Measurements from ENCODE around the gene PRTG. TPM values are rescaled to one million over a fixed set of nuclear protein-coding genes. Genes with fewer than 3 reads are reported as not detected.
A peak's percentile ranks its signal among the peaks of the same experiment; 100 is the strongest.

PRTG gene
- total RNA-seq, 1 donor from 2014 or later, result 334 TPM

- Mint-ChIP-seq H3K4me3 (no peak overlapping the region), H3K4me1 (peaks cover 17% of the 10 kb centered on the region), H3K27me3 (ENCODE audit: low read depth) (no peaks in the 10 kb centered on the region), H3K27ac (ENCODE audit: unreplicated experiment) (no peak overlapping the region), H3K36me3 (ENCODE audit: low read depth) (peaks cover 2% of the 10 kb centered on the region), H3K9me3 (no peaks in the 10 kb centered on the region)
- no peak for DNase-seq (ENCODE audit: low read depth, low spot score)
- no peak for TF ChIP-seq CTCF (conservative IDR thresholded peaks at IDR 0.05)
Observed at GRCh38 chr15:55586808-55587207, 156.1 kb downstream of the PRTG start.

- H3K9me3 Mint-ChIP-seq, result peaks cover 7% of the 10 kb centered on the region
- H3K4me1 Mint-ChIP-seq, result no peaks in the 10 kb centered on the region
- DNase-seq (ENCODE audit: low read depth, low spot score), result no peak
- no peaks in the 10 kb centered on the region for H3K27me3 Mint-ChIP-seq (ENCODE audit: low read depth)
- no peak overlapping the region for H3K4me3 Mint-ChIP-seq
- H3K36me3 Mint-ChIP-seq (ENCODE audit: low read depth), result peaks cover 22% of the 10 kb centered on the region
- no peak for TF ChIP-seq CTCF (conservative IDR thresholded peaks at IDR 0.05)
- H3K27ac Mint-ChIP-seq (ENCODE audit: unreplicated experiment), result no peak overlapping the region
Observed at GRCh38 chr15:55576943-55577342, 166.0 kb downstream of the PRTG start.

- no peak for TF ChIP-seq CTCF (conservative IDR thresholded peaks at IDR 0.05)
- Mint-ChIP-seq H3K27ac (ENCODE audit: unreplicated experiment) (no peak overlapping the region), H3K9me3 (peaks cover 16% of the 10 kb centered on the region), H3K4me3 (no peak overlapping the region), H3K27me3 (ENCODE audit: low read depth) (no peaks in the 10 kb centered on the region), H3K4me1 (no peaks in the 10 kb centered on the region), H3K36me3 (ENCODE audit: low read depth) (peaks cover 34% of the 10 kb centered on the region)
- DNase-seq (ENCODE audit: low read depth, low spot score), result no peak
Observed at GRCh38 chr15:55574096-55574495, 168.9 kb downstream of the PRTG start.

- no peak overlapping the region for H3K4me3 Mint-ChIP-seq
- DNase-seq (ENCODE audit: low read depth, low spot score), result no peak
- H3K9me3 Mint-ChIP-seq, result peaks cover 16% of the 10 kb centered on the region
- H3K4me1 Mint-ChIP-seq, result no peaks in the 10 kb centered on the region
- no peak overlapping the region for H3K27ac Mint-ChIP-seq (ENCODE audit: unreplicated experiment)
- H3K27me3 Mint-ChIP-seq (ENCODE audit: low read depth), result no peaks in the 10 kb centered on the region
- peaks cover 35% of the 10 kb centered on the region for H3K36me3 Mint-ChIP-seq (ENCODE audit: low read depth)
- no peak for TF ChIP-seq CTCF (conservative IDR thresholded peaks at IDR 0.05)
Observed at GRCh38 chr15:55573224-55573623, 169.7 kb downstream of the PRTG start.

- no peaks in the 10 kb centered on the region for H3K4me1 Mint-ChIP-seq
- peaks cover 53% of the 10 kb centered on the region for H3K36me3 Mint-ChIP-seq (ENCODE audit: low read depth)
- no peak for DNase-seq (ENCODE audit: low read depth, low spot score)
- H3K4me3 Mint-ChIP-seq, result no peak overlapping the region
- no peak overlapping the region for H3K27ac Mint-ChIP-seq (ENCODE audit: unreplicated experiment)
- peaks cover 24% of the 10 kb centered on the region for H3K9me3 Mint-ChIP-seq
- peak; percentile 23 for TF ChIP-seq CTCF (conservative IDR thresholded peaks at IDR 0.05)
- H3K27me3 Mint-ChIP-seq (ENCODE audit: low read depth), result no peaks in the 10 kb centered on the region
Observed at GRCh38 chr15:55564347-55565145, 178.4 kb downstream of the PRTG start.

Measured in neural crest cell (in vitro differentiated cells).